Activated CD4-positive, alpha-beta memory T cell treated with anti-CD3 and anti-CD28 coated beads for 36 hours (primary cell): Measurements from ENCODE around the gene ATRIP. TPM values are rescaled to one million over a fixed set of nuclear protein-coding genes. Genes with fewer than 3 reads are reported as not detected.
"Not testable (repeated sequence)": the region's sequence is repeated elsewhere in the genome, so short reads cannot be mapped to it uniquely, and the experiment has no call there.

ENCODE experiments used
- CTCF ChIA-PET: fragments of 350-600 bp; sonication (Branson Sonifier 250); formaldehyde crosslinking; loops from one replicate; lab custom pipeline; 2021; ENCODE audit warnings: antibody characterized with exemption, inconsistent platforms; lab: Charles Lee
- POLR2A ChIA-PET: fragments of 350-600 bp; sonication (Branson Sonifier 250); formaldehyde crosslinking; loops from one replicate; lab custom pipeline; 2021; ENCODE audit warnings: antibody characterized with exemption; lab: Charles Lee
- DNase-seq: peaks from one replicate; pipeline ENCODE4 v3.0.0-alpha.2; 2020
- H3K27ac Mint-ChIP-seq: one replicate; pipeline ENCODE4 v1.8.0; 2021; ENCODE audit warnings: mixed read lengths
- H3K27me3 Mint-ChIP-seq: one replicate; pipeline ENCODE4 v1.8.0; 2021; ENCODE audit warnings: mixed read lengths
- H3K36me3 Mint-ChIP-seq: one replicate; pipeline ENCODE4 v1.8.0; 2021; ENCODE audit warnings: mixed read lengths
- H3K4me1 Mint-ChIP-seq: one replicate; pipeline ENCODE4 v1.8.0; 2021; ENCODE audit warnings: low read depth, mixed read lengths
- H3K4me3 Mint-ChIP-seq: one replicate; pipeline ENCODE4 v1.8.0; 2021; ENCODE audit warnings: mild to moderate bottlenecking, mixed read lengths
- H3K9me3 Mint-ChIP-seq: one replicate; pipeline ENCODE4 v1.8.0; 2021; ENCODE audit warnings: mixed read lengths
- intact Hi-C: fragments of 100-400 bp; cut with micrococcal nuclease; formaldehyde crosslinking; loops from one replicate; pipeline ENCODE4 v1.15.1; 2023
- total RNA-seq, 2 experiments: library from RNA; stranded (reverse); gene quantifications; one replicate each; pipeline ENCODE4 v1.2.3, GENCODE V29; 2021

Gene ATRIP
- total RNA-seq, result 10 to 100 TPM; 13.8 to 14.5 TPM

DNA sequence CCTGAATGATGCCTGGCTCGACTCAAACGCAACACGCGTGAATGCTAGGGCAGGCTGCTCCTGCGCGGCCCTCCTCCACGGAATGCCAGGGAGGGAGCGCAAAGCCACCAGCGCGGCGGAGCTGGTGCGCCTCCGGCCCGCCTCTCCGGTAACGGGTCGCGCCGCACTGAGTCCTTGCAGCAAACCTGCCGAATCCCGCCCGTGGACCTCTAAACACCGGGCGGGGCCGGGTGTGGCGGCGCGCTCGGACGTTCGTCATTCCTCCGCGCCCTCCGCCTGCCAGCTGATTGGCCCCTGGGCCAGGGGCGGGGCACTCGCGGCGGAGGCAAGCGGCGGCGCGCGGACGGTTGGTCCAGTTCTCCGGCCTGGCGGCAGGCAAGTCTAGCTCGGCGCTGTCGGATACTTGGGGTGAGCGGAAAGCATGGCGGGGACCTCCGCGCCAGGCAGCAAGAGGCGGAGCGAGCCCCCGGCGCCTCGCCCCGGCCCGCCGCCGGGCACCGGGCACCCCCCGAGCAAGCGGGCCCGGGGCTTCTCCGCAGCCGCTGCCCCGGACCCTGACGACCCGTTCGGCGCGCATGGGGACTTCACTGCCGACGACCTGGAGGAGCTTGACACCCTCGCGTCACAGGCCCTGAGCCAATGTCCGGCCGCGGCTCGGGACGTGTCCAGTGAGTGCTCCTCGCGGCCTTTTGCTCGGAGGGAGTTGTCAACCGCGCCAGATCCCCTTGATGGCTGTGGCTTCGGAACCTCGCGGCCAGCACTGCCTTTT is at the start of gene ATRIP:
Gene ATRIP (plus strand): TSS at position 313 of the 769 bp plus-strand sequence. CDS start 109 bp downstream, at position 422.
- H3K27me3 Mint-ChIP-seq, result no peaks in the 10 kb centered on the region
- intact Hi-C loops, result no loop called here
- ChIA-PET CTCF (interaction anchor here (1.1 to 4.4 kb wide), 7 partner anchors 11 to 238 kb away, joined by 3 to 70 read pairs (median 10); no protein-coding TSS in a partner anchor), POLR2A (interaction anchor here (1.1 to 3.3 kb wide), 5 partner anchors 10 to 1023 kb away, joined by 3 to 15 read pairs (median 6); partner anchors contain the start of gene DAG1)
- peaks cover 36% of the 10 kb centered on the region for H3K36me3 Mint-ChIP-seq
- H3K27ac Mint-ChIP-seq, result peak within 1 kb of the TSS; percentile 64
- peaks cover 43% of the 10 kb centered on the region for H3K4me1 Mint-ChIP-seq
- DNase-seq, result peak; percentile 91
- no peaks in the 10 kb centered on the region for H3K9me3 Mint-ChIP-seq
- peak within 1 kb of the TSS; percentile 90 for H3K4me3 Mint-ChIP-seq

DNA sequence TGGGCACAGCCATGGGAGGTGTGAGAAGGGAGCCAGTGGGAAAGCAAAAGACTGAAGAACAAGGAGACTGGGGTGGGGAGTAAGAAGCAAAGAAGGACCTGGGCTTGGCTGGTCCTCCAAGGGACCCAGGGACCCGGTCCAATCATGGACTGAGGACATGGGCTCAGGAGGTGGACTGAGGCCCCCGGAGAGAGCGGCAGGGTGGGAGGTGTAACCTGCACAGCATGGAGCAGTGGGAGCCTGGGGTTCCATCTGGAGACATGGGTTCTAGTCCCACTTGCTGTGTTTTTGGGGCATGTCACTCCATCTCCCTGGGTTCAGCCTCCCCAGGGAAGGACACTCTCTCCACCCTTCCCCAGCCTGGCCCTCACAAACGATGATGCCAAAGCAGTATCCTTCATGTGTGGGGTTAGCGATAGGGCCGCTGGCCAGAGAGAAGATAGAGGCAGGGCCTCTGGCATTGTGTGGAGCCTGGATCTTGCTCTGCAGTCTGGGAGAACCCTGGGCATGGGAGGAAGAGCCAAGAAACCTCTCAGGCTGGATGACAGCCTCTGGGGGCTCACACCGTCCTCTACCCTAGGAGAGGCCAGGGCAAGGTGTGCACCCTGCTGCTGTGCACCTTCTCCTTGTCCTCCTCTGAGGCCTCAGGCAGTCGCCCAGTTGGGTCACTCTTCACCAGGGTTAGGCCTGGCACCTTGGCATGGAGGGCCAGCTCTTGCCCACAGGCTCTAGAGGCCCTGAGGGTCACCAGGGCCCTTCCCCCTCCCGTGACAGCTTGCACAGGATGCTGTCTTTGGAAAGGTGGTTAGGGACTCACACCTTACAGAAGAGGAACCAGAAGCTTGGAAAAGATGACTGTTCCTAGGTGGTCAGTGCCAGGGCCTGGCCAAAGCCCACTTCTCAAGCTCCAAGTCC is 48.5 kb upstream of the ATRIP start:
- no peak overlapping the region for H3K27ac Mint-ChIP-seq
- no peaks in the 10 kb centered on the region for H3K4me1 Mint-ChIP-seq
- intact Hi-C loops, result no loop called here
- no peaks in the 10 kb centered on the region for H3K36me3 Mint-ChIP-seq
- peaks cover 3% of the 10 kb centered on the region for H3K27me3 Mint-ChIP-seq
- no peak overlapping the region for H3K4me3 Mint-ChIP-seq
- ChIA-PET CTCF (interaction anchor here (3.1 to 8.0 kb wide), 3 partner anchors 39 to 161 kb away, joined by 34 to 290 read pairs (median 58); partner anchors contain the start of genes CCDC51, PFKFB4 and TMA7), POLR2A (no interaction called here)
- DNase-seq, result no peak
- no peaks in the 10 kb centered on the region for H3K9me3 Mint-ChIP-seq

DNA sequence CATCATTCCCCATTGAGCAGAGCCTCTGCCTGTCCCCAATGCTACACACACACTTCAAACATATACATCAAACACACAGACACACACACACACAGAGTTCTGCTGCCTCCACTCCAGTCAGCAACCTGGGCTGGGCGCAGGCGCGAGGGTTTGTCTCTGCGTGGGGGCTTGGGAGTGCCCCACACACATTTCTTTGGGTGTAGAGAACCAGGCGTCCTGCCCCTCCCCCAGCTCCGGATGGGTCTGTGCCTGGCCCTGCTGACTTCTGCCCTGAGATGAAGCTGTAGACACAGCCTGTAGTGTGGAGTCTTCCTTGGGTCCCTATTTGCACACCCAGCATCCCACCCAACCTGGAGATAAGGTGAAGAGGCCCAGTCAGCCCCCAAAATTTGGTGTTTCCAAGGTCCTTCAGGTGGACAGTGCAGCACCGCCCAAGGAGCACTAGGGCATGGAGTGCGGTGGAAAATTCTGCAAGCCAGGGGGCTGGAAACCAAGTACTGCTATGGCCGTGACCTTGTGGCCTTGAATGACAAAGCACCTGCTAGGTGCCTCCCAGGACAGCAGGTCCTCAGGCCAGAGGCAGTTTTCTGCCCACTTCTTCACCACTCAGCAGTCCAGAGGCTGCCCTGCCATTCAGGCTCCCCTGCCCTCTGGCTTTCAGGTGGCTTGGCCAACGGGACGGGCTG is 47.7 kb upstream of the ATRIP start:
- DNase-seq, result no peak
- Mint-ChIP-seq H3K4me1 (no peaks in the 10 kb centered on the region), H3K4me3 (no peak overlapping the region), H3K9me3 (no peaks in the 10 kb centered on the region), H3K36me3 (no peaks in the 10 kb centered on the region), H3K27ac (no peak overlapping the region), H3K27me3 (peaks cover 1% of the 10 kb centered on the region)
- CTCF ChIA-PET, result interaction anchor here (0.9 to 8.0 kb wide), 7 partner anchors 14 to 210 kb away, joined by 3 to 290 read pairs (median 34); partner anchors contain the start of genes CCDC51, PFKFB4, TMA7 and UQCRC1
- POLR2A ChIA-PET, result no interaction called here
- intact Hi-C loops, result no loop called here

DNA sequence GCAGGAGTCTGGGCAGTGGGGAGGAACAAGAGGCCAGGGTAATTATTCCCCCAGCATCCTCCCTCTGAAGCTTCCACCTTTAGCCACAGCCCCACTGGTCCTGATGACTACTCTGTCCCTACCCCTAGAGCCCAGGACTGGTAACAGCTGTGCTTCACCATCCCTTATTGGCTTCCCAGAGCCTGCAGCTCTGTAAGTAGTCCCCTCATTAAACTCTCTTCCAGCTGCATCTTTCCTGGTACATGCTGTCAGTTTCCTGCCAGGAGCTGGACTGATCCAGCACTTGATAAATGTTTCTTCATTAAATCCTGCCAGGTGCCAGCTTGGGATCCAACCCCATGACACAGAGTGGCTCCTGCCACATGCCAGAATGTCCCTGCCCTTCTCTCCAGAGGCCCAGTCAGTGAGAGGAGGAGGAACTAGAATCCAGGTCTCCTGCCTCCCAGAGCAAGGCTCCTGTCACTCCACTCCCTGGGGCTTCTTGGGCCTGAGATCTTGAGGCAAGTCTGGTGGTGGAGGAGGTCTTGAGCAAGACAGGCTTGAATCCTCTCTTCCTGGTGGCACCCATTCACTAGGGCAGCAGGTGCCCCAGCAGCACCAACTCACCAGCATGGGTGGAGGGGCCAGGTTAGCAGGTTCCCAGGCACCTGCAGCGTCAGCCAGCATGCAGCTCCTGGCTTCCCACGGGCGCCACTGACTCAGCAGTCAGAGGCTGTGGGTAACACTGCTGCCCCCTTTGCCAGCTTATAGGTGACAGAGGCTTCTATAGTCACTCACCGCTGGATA is 47.0 kb upstream of the ATRIP start:
- ChIA-PET CTCF (interaction anchor here (0.9 to 8.0 kb wide), 21 partner anchors 8 to 286 kb away, joined by 3 to 290 read pairs (median 6); partner anchors contain the start of genes ATRIP, CCDC51, NCKIPSD and PFKFB4), POLR2A (interaction anchor here (0.6 to 1.6 kb wide), 2 partner anchors 150 to 870 kb away, joined by 3 read pairs; no protein-coding TSS in a partner anchor)
- H3K4me1 Mint-ChIP-seq, result no peaks in the 10 kb centered on the region
- no peaks in the 10 kb centered on the region for H3K9me3 Mint-ChIP-seq
- H3K4me3 Mint-ChIP-seq, result no peak overlapping the region
- peaks cover 1% of the 10 kb centered on the region for H3K27me3 Mint-ChIP-seq
- H3K27ac Mint-ChIP-seq, result no peak overlapping the region
- no peaks in the 10 kb centered on the region for H3K36me3 Mint-ChIP-seq
- intact Hi-C loops, result loop anchor here (2.0 kb wide), 1 partner anchor 37 kb away; no protein-coding TSS in a partner anchor
- DNase-seq, result peak; percentile 5

DNA sequence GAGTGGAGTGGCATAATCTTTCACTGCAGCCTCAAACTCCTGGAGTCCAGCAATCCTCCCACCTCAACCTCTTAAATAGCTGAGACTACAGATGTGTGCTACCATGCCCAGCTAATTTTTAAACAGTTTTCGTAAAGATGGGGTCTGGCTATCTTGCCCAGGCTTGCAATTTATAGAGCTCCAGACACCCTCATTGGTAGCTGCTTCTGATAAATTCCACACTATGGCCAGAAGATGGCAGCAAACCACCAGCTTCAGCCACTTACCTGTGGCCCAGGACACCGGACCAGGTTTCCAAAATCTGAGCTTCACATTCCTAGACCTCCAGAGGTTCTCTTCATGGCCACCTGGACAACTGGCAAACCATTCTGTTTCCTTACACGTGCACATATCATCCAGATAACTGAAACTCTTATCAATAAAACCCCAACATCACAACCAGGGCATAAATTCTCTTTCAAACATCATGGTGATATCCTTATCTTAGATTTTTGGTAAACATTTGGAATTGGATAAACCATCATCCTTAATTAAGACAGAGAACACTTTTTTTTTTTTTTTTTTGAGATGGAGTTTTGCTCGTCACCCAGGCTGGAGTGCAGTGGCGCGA is 45.6 kb upstream of the ATRIP start:
- peak; percentile 74 for DNase-seq
- no peaks in the 10 kb centered on the region for H3K9me3 Mint-ChIP-seq
- ChIA-PET POLR2A (interaction anchor here (0.9 to 1.6 kb wide), 4 partner anchors 35 to 156 kb away, joined by 3 to 7 read pairs (median 4); partner anchors contain the start of genes CCDC51, PFKFB4 and TMA7), CTCF (interaction anchor here (0.6 to 8.0 kb wide), 73 partner anchors 9 to 1048 kb away, joined by 3 to 290 read pairs (median 4); partner anchors contain the start of genes ATRIP, CCDC51, CDC25A and KLHDC8B)
- H3K27ac Mint-ChIP-seq, result no peak overlapping the region
- H3K4me3 Mint-ChIP-seq, result no peak overlapping the region
- H3K36me3 Mint-ChIP-seq, result no peaks in the 10 kb centered on the region
- H3K4me1 Mint-ChIP-seq, result no peaks in the 10 kb centered on the region
- intact Hi-C loops, result loop anchor here (1.0 to 2.0 kb wide), 4 partner anchors 36 to 255 kb away; partner anchors contain the start of gene SLC26A6
- H3K27me3 Mint-ChIP-seq, result peaks cover 1% of the 10 kb centered on the region

DNA sequence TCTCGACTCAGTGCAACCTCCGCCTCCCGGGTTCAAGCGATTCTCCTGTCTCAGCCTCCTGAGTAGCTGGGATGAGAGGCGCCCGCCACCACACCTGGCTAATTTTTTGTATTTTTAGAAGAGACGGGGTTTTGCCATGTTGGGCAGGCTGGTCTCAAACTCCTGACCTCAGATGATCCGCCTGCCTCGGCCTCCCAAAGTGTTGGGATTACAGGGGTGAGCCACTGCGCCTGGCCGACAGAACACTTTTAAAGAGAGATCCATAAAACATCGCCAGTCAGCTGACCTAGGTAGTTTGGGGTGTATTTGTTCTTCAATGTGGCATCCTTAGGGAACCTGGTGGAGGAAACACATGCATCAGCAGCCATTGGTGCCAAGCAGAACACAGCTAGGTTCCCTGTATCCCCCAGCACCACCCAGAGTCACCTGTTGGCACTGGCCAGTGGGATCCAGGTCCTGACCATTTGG is 45.1 kb upstream of the ATRIP start:
- H3K27me3 Mint-ChIP-seq, H3K9me3 Mint-ChIP-seq, H3K36me3 Mint-ChIP-seq, H3K4me3 Mint-ChIP-seq, H3K27ac Mint-ChIP-seq, H3K4me1 Mint-ChIP-seq: not testable (repeated sequence)
- DNase-seq, result peak; percentile 7
- intact Hi-C loops, result loop anchor here (1.0 to 2.0 kb wide), 4 partner anchors 35 to 255 kb away; partner anchors contain the start of gene SLC26A6
- POLR2A ChIA-PET, result interaction anchor here (1.0 to 1.6 kb wide), 3 partner anchors 38 to 155 kb away, joined by 3 to 6 read pairs (median 3); partner anchors contain the start of genes CCDC51, PFKFB4 and TMA7
- CTCF ChIA-PET, result interaction anchor here (0.8 to 8.0 kb wide), 59 partner anchors 9 to 1048 kb away, joined by 3 to 290 read pairs (median 5); partner anchors contain the start of genes ATRIP, CCDC51, CDC25A and KLHDC8B

DNA sequence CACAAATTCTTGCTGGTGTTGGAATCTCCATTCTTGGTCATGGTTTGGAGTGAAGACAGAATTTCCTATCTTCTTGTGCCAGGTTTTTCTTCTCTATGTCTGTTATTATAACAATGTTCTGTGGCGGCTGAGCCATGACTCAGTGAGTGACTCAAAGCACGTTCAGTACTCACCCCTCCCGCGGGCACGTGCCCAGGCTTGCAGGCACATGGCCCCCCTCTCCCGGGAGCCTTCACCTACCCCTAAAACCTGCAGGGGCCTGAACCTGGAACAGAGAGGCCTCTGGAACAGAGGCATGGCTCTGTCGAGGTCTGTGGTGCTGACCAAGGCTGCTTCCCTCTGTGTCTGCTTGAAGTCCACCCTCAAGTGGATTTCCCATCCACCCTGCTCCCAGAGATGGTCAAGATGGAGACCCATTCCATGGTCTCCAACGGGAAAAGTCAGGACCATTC is 44.2 kb upstream of the ATRIP start:
- CTCF ChIA-PET, result interaction anchor here (1.7 to 8.0 kb wide), 7 partner anchors 28 to 172 kb away, joined by 10 to 290 read pairs (median 33); partner anchors contain the start of genes ATRIP, CCDC51, PFKFB4 and PLXNB1
- no peaks in the 10 kb centered on the region for H3K4me1 Mint-ChIP-seq
- intact Hi-C loops, result no loop called here
- no peak overlapping the region for H3K27ac Mint-ChIP-seq
- POLR2A ChIA-PET, result no interaction called here
- H3K36me3 Mint-ChIP-seq, result no peaks in the 10 kb centered on the region
- H3K9me3 Mint-ChIP-seq, result no peaks in the 10 kb centered on the region
- peak; percentile 8 for DNase-seq
- peaks cover 1% of the 10 kb centered on the region for H3K27me3 Mint-ChIP-seq
- H3K4me3 Mint-ChIP-seq, result no peak overlapping the region

DNA sequence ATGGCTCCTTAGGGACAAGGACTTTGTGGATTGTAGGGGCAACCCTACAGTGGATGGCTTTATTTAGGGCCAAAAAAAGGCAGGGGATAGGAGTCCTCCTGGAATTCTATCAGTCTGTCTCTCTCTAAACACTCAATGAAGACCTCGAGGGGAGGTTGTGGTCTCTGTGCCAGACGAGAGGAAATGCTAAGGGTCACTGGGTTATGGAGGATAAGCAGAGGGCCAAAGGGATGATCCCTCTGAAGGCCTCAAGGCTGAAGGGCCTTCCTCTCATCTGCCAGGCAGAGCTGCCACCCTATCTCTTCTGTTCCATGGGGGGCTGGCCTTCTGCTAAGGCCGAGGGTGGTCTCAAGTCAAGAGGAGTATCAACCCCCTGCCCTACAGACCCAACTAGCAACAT is 43.6 kb upstream of the ATRIP start:
- intact Hi-C loops, result no loop called here
- no peaks in the 10 kb centered on the region for H3K36me3 Mint-ChIP-seq
- ChIA-PET POLR2A (interaction anchor here (0.6 kb wide), 1 partner anchor 54 kb away, joined by 3 read pairs; no protein-coding TSS in a partner anchor), CTCF (interaction anchor here (6.4 to 8.0 kb wide), 2 partner anchors 34 to 145 kb away, joined by 153 to 290 read pairs; partner anchors contain the start of genes CCDC51 and TMA7)
- H3K27ac Mint-ChIP-seq, result no peak overlapping the region
- no peaks in the 10 kb centered on the region for H3K4me1 Mint-ChIP-seq
- H3K27me3 Mint-ChIP-seq, result peaks cover 1% of the 10 kb centered on the region
- H3K4me3 Mint-ChIP-seq, result no peak overlapping the region
- DNase-seq, result no peak
- no peaks in the 10 kb centered on the region for H3K9me3 Mint-ChIP-seq

DNA sequence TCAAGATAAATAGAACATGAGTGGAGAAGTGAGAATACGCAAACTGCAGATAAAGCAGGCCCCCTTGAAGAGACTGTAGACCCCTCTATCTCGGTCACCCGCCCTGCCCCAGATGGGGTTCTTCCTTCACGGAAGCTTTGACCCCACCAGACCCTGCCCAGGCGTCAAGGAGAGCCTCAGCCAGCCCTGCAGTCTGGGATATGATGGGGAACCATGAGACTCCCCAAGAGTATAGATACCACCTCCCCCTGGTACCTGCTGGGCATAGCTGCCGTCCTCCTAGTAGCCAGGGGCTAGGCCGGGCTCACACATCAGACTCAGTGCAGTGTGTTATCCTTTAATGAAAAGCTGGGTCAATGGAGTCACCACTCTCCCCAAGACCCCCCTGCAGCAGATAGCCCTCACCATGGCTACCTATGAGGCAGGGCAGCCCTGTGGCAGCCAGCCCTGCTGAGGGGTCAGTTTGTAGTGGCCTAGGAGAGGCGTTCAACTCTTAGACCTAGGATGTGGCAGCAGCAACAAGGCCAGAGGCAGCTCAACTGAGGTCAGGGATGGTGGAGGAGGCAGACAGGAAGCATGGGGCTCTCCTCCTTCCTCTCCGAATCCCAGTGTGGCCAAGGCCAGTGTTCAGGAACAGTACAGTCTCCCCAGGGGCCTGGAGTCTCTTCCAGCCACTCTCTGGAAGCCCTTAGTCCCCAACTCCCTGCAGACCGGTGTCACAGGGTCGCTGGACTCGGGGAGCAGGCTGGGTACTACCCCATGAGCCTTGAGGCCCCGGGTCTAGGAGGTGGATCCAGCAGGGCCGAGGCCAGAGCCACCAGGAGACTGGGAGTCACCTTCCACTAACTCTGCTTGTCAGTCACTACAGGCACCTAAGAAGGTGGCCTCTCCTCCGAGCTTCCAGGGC is 42.8 kb upstream of the ATRIP start:
- H3K4me1 Mint-ChIP-seq, result no peaks in the 10 kb centered on the region
- intact Hi-C loops, result no loop called here
- H3K27ac Mint-ChIP-seq, result no peak overlapping the region
- no peaks in the 10 kb centered on the region for H3K9me3 Mint-ChIP-seq
- no peak overlapping the region for H3K4me3 Mint-ChIP-seq
- H3K36me3 Mint-ChIP-seq, result no peaks in the 10 kb centered on the region
- peak; percentile 4 for DNase-seq
- ChIA-PET POLR2A (interaction anchor here (0.6 kb wide), 1 partner anchor 54 kb away, joined by 3 read pairs; no protein-coding TSS in a partner anchor), CTCF (interaction anchor here (6.4 to 8.0 kb wide), 2 partner anchors 33 to 145 kb away, joined by 153 to 290 read pairs; partner anchors contain the start of genes CCDC51 and TMA7)
- H3K27me3 Mint-ChIP-seq, result peaks cover 1% of the 10 kb centered on the region
